Adipocyte (in vitro differentiated cells): ENCODE data around the gene XPNPEP1.

ENCODE experiments used
- DNase-seq: peaks from one replicate; pipeline ENCODE4 v3.0.0-alpha.2; 2015; ENCODE audit warnings: low read depth
- H3K27me3 ChIP-seq: replicated peaks from 2 replicates; pipeline ENCODE4 v1.7.0; 2013; ENCODE audit warnings: mild to moderate bottlenecking, low read length, moderate library complexity; ENCODE audit not compliant: control insufficient read depth, insufficient read depth
- H3K36me3 ChIP-seq: 2 replicates; pipeline ENCODE4 v1.7.0; 2013; ENCODE audit warnings: low read length, mild to moderate bottlenecking, moderate library complexity; ENCODE audit not compliant: control insufficient read depth, insufficient read depth, severe bottlenecking
- H3K4me1 ChIP-seq: 2 replicates; pipeline ENCODE4 v1.7.0; 2013; ENCODE audit warnings: mild to moderate bottlenecking, low read length, moderate library complexity; ENCODE audit not compliant: control insufficient read depth, insufficient read depth
- H3K4me3 ChIP-seq: 2 replicates; pipeline ENCODE4 v1.7.0; 2013; ENCODE audit warnings: mild to moderate bottlenecking, low read length, moderate library complexity
- H3K9ac ChIP-seq: 2 replicates; pipeline ENCODE4 v1.7.0; 2013; ENCODE audit warnings: mild to moderate bottlenecking, low read length, moderate library complexity
- H3K9me3 ChIP-seq: 2 replicates; pipeline ENCODE4 v1.7.0; 2013; ENCODE audit warnings: mild to moderate bottlenecking, low read length, moderate library complexity; ENCODE audit not compliant: control insufficient read depth

Gene XPNPEP1

DNA sequence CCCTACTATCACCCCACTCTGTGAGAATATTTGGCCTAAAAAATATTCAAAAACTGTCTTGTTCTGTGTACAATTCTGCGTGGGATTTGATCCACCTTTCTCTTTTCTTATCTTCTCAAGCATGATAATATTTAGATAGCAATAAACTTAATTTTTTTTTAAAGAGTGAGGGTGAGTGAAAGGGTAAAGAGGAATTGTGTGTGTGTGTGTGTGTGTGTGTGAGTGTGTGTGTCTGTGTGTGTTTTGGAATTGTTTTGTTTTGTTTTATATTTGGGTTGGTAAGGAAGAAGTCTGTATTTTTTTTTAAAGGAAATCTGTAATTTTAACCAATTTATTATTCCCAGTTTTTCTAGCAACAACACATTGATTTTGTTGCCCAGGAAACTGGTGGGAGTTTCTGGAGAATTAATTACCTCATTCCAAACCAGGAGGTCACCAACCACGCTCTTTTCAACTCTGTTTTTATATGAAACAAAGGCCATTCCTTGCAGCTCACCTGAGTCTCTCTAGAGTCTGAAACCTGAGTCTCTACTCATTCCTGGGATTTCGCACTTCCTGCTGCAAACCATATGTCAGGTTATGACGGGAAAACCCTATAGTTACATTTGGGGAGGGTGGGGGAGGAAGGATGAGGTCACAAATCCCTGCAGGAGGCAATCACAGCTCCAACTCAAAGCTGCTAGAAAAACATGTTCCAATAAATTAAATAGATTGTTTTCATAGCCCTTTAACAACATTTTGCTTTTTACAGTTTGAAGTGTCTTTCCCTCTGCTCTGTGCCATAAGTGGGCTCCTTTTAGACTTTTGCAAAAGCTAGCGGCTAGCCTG, 38.1 kb upstream of the XPNPEP1 start:
- Histone ChIP-seq H3K36me3 (no peaks in the 10 kb centered on the region), H3K4me1 (peaks cover 48% of the 10 kb centered on the region)
- no peak for DNase-seq

DNA sequence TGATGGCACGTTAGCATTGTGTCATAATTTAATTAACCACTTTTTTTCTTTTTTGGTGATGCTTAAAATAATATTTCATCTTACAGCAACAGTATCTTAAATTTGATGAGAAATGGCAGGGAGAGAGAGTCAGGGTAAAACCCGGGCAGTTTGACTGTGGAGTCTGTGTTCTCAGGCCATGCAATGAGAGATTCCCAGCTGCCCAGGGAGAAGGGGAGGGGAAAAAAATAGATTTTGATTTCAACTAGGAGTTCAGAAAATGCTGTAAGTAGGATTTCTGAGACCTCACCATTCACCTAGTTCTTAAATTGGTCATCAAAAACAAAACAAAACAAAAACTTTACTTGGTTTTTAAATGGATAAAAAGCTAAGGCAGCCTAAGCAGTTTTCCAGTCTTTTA, 37.4 kb upstream of the XPNPEP1 start:
- H3K27me3 ChIP-seq: no peaks in the 10 kb centered on the region
- no peaks in the 10 kb centered on the region for H3K36me3 ChIP-seq
- DNase-seq: no peak
- no peak overlapping the region for H3K4me3 ChIP-seq
- no peaks in the 10 kb centered on the region for H3K9me3 ChIP-seq
- H3K9ac ChIP-seq: peak overlapping the region; percentile 35
- peaks cover 44% of the 10 kb centered on the region for H3K4me1 ChIP-seq

More for the DNA sequence above, 38.1 kb upstream of the XPNPEP1 start:
- H3K27me3 ChIP-seq: no peaks in the 10 kb centered on the region
- H3K9me3 ChIP-seq: no peaks in the 10 kb centered on the region
- H3K4me3 ChIP-seq: no peak overlapping the region
- H3K9ac ChIP-seq: peak overlapping the region; percentile 35

DNA sequence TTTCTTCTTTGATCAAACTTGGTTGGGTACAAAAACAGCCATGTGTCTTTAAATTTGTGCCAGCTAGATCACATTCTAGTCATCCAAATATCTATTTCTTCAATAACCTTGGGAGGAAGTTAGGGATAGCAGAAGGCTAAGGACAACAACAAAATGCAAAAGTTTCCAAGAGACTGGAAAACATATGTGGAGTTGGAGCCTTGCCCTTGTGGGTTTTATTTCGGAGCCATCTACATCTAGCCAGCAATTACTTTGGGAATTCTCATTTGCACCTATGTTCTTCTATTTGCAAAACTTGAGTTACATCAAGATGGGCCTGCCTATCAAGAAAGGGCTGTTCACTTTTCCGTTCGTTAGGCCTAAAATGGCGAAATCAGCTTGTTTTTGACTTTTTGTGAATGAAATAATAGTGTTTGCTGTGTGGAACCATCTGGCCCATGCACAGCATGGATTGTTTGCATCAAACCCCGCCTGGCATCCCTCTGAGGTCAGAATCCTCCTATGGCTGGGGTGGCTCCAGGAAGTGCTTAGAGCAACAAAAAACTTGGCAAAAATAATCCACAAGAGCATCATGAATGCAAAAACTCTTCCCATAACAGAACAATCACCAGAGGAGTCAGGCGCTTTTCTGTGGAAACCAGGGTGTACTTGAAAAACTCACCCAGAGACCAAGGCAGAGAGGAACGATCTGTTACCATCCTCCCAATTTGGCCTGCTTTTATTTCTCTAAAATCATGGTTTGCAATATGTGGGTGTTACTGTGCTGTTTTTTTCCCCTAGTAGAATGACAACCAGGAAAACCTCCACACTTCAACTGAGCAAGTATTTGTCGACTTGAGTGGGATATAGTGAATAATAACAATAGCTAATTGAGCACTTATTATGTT, 36.2 kb upstream of the XPNPEP1 start:
- no peak for DNase-seq
- Histone ChIP-seq H3K9me3 (no peaks in the 10 kb centered on the region), H3K27me3 (no peaks in the 10 kb centered on the region), H3K4me3 (no peak overlapping the region), H3K36me3 (no peaks in the 10 kb centered on the region), H3K4me1 (peaks cover 44% of the 10 kb centered on the region), H3K9ac (no peak overlapping the region)

DNA sequence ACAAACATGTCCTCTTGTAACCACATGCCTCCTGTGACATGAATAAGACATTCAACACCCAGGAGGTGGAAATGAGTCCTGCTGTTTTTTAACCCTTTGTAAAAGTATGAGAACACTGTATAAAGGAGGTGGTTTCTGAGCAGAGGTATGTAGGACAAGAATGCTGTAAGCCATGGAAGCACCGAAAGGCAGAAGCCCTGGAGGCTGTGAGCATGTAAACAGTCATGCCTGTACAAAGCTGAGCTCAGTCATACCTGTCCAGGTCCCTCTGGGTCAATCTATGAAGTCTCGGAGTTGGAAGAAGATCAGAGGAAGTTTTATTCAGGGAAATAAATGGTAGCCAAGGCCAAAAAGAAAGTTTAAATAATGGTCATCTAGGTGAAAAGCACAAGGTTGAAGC, 34.7 kb upstream of the XPNPEP1 start:
- no peak for DNase-seq
- Histone ChIP-seq H3K4me1 (peaks cover 34% of the 10 kb centered on the region), H3K9ac (no peak overlapping the region), H3K27me3 (no peaks in the 10 kb centered on the region), H3K9me3 (no peaks in the 10 kb centered on the region), H3K36me3 (no peaks in the 10 kb centered on the region), H3K4me3 (no peak overlapping the region)

DNA sequence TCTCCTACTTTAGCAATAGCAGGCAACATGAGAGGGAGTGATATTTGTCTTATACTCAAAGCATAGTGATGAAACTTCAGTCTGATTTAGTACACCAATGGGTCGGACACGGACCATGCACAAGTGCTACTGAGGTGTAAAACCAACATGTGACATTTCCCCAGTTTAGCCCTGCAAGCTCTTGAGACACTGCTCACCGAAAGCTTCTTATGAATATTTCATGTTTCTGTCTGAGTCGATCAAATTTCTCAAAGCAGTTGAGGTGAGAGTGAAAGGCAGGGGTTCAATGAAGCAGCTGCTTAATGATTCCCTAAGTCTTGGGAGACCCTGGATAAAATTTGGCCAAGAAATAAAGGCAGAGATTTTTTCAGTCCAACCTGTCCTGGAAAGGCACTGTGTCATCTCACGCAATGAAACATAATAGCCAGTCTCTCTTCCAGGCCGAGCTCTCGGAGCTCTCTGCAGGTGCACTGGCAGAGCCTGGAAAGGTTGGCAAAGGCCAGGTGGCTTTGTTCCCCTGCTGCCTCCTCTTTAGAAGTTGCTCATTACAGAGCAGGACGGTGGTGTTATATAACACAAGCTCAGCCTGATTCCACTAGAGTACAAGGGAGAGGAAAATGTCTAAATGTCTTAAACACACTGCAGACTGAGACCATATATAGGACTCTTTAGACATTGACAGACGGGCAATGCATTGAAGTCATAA, 33.9 kb upstream of the XPNPEP1 start:
- Histone ChIP-seq H3K9me3 (no peaks in the 10 kb centered on the region), H3K4me3 (no peak overlapping the region), H3K9ac (no peak overlapping the region), H3K27me3 (no peaks in the 10 kb centered on the region), H3K4me1 (peaks cover 27% of the 10 kb centered on the region), H3K36me3 (no peaks in the 10 kb centered on the region)
- DNase-seq: no peak

DNA sequence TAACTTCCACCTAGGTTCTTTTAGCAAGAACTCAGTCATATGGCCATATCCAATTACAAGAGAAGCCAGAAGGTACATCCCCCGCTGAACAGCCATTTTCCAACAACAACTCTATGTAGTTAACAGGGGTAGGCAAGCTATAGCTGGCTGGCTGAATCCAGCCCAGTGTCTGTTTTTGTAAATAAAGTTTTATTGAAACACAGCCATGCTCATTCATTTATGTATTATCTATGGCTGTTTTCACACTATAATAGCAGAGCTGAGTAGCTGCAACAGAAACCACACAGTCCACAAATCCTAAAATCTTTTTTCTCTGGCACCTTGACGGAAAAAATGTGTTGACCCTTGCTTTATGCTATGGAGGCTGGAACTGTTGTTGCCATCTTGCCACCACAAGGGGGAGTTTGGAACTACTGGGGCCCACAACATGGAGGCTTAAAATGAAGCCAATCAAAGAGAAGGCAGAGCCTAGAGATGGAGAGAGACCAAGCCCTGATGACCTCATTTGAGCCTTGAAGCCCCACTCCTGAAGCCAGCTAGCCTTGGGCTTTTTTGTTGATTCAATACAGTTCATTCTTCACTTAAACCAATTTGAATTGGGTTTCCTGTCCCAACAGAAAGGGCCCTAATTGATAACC, 33.3 kb upstream of the XPNPEP1 start:
- Histone ChIP-seq H3K36me3 (no peaks in the 10 kb centered on the region), H3K27me3 (no peaks in the 10 kb centered on the region), H3K9me3 (no peaks in the 10 kb centered on the region), H3K4me1 (peaks cover 20% of the 10 kb centered on the region), H3K4me3 (no peak overlapping the region), H3K9ac (no peak overlapping the region)
- DNase-seq: no peak

DNA sequence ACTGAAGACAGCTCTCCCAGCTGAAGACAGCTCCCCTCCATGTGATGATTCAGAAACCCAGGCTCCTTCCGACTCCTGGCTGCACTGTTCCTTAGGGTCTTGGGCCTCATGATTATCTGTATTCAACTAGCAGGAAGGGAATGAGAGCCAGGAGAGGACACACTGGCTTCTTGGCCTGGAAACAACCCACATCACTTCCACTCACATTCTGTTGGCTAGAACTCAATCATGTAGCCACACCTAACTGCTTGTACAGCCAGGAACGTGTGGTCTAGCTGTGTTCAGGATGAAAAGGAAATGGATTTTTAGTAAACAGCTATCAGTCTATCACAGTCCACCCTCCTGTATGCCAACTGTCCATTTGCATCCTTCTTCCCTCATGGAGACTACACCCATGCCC, 30.5 kb upstream of the XPNPEP1 start:
- Histone ChIP-seq H3K9me3 (no peaks in the 10 kb centered on the region), H3K4me3 (no peak overlapping the region), H3K4me1 (peaks cover 15% of the 10 kb centered on the region), H3K9ac (no peak overlapping the region), H3K27me3 (no peaks in the 10 kb centered on the region), H3K36me3 (no peaks in the 10 kb centered on the region)
- DNase-seq: no peak

DNA sequence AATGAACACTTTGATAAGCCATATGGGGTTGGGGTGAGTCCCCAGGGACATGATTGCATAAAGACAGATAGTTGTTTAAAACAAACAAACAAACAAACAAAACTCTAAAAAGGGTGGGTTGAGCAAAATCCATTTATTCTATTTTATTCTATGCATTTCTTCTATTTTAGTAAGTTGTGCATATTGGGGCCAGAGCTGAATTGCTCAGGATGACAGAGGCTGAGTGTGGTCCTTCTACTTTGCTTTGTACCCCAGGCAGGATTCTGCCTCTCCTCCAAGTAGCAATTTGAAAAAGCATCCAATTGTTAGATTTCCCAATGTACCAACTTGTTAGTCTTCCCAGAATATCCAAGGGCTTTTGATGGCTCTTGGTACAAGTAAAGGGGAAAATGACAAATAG, 29.2 kb upstream of the XPNPEP1 start:
- no peaks in the 10 kb centered on the region for H3K9me3 ChIP-seq

DNA sequence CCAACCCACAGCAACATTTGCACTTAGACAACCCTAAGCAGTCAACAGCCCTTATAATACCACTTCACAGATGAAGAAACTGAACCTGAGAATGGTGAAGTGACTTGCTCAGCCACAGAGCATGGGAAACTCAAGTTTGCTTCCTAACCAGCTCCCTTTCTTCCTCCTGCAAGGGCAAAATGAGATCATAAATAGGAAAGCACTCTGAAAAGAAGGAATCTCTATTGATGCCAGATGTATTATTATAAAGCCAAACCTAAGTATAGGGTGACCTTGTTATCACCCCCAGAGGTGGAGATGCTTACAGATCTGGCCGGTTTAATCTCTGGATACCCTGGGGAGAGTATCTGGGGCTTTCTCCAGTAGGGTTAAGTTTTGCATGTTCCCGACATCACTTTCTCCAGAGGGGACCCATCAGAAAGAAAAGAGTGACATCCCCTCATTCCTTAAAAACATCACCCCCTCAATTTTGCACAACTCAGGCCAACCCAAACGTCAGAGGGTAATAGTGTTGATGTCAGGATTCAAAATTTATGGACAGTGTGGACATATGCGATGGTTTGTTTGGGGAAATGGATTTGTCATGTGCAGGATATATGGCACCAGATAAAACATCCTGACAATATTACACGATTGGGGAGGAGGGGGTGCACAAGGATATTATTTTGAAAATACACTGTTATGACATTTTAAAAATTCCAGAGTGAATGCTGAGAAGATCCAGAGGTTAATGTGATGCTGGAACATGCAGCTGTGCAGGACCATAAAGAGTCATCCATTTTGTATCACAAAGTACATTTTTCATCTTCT, 24.0 kb upstream of the XPNPEP1 start:
- Histone ChIP-seq H3K27me3 (no peaks in the 10 kb centered on the region), H3K4me3 (no peak overlapping the region), H3K9me3 (no peaks in the 10 kb centered on the region), H3K9ac (no peak overlapping the region), H3K4me1 (peaks cover 9% of the 10 kb centered on the region), H3K36me3 (no peaks in the 10 kb centered on the region)
- no peak for DNase-seq

More for the DNA sequence above, 29.2 kb upstream of the XPNPEP1 start:
- no peak overlapping the region for H3K4me3 ChIP-seq
- H3K27me3 ChIP-seq: no peaks in the 10 kb centered on the region
- H3K36me3 ChIP-seq: no peaks in the 10 kb centered on the region
- peaks cover 15% of the 10 kb centered on the region for H3K4me1 ChIP-seq
- H3K9ac ChIP-seq: no peak overlapping the region
- DNase-seq: no peak

DNA sequence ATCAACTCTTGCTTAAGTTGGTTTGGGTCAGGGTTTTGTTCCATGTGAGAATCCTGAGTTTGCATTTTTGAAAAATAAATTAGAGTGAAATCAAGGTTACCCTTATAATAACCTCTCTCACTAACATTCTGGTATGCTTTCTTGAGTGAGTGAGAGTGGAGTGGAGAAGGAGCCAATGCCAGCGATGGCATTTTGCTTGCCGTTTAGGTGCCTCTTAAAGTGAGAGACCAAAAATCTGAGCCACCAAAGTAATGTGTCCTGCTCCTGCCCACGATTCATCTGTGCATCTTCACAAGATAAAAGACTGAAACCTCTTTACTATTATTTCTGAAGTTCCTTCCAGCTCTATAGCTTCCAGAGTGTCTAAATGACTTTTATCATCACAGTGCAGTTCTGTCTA, 23.4 kb upstream of the XPNPEP1 start:
- H3K27me3 ChIP-seq: no peaks in the 10 kb centered on the region
- H3K4me3 ChIP-seq: no peak overlapping the region
- H3K4me1 ChIP-seq: peaks cover 10% of the 10 kb centered on the region
- H3K36me3 ChIP-seq: no peaks in the 10 kb centered on the region
- no peak overlapping the region for H3K9ac ChIP-seq
- no peak for DNase-seq
- H3K9me3 ChIP-seq: no peaks in the 10 kb centered on the region
